T-helper 2 cell treated with Interferon-gamma antibody and Interleukin-4, amounts not matched to agents 5 μg/mL and 100 μg/mL, for 36 hours (primary cell): ENCODE measurements around the gene ROBO1.

ENCODE experiments used
- DNase-seq: peaks from one replicate; pipeline ENCODE4 v3.0.0; 2021; ENCODE audit warnings: low spot score
- H3K27ac Mint-ChIP-seq: one replicate; pipeline ENCODE4 v1.8.0; 2021; ENCODE audit warnings: mild to moderate bottlenecking, mixed read lengths
- H3K27me3 Mint-ChIP-seq: one replicate; pipeline ENCODE4 v1.8.0; 2021; ENCODE audit warnings: low read depth, mixed read lengths
- H3K36me3 Mint-ChIP-seq: one replicate; pipeline ENCODE4 v1.8.0; 2021; ENCODE audit warnings: low read depth, mixed read lengths
- H3K4me1 Mint-ChIP-seq: one replicate; pipeline ENCODE4 v1.8.0; 2021; ENCODE audit warnings: low read depth, mixed read lengths
- H3K4me3 Mint-ChIP-seq: one replicate; pipeline ENCODE4 v1.8.0; 2022; ENCODE audit warnings: mild to moderate bottlenecking, moderate library complexity, mixed read lengths
- H3K9me3 Mint-ChIP-seq: one replicate; pipeline ENCODE4 v1.8.0; 2021; ENCODE audit warnings: mixed read lengths

The ROBO1 gene

DNA sequence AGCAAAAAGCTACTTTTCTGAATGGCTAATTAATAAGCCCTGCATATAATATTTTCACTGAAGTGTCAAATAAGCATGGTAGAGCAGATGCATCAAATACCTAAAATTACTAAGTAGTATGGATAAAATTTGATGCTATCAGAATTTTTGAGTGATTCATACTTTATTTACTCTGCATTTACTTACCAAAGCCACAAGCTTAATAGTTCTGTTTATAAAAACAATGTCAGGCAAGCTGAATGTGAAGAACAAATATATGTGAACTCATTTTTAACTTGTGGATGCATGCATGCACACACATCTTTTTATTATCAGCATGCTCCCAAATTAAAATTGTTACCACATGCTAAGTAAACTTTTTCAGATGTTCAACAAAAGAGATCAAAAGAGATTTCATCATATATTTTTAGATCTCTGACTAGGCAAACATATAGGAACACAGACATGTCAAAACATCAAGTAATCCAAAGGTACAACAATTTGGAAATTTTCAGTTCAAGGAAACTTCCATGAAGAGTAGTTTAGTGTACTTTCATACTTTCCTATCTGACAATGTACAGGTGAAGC is 969.4 kb downstream of the ROBO1 start:
- Mint-ChIP-seq H3K27me3 (no peaks in the 10 kb centered on the region), H3K9me3 (peaks cover 24% of the 10 kb centered on the region), H3K27ac (no peak overlapping the region), H3K4me1 (no peaks in the 10 kb centered on the region), H3K4me3 (no peak overlapping the region), H3K36me3 (no peaks in the 10 kb centered on the region)
- no peak for DNase-seq

GRCh38 chr3:78794431-78794830 is 973.4 kb downstream of the ROBO1 start:
- Mint-ChIP-seq H3K4me3 (no peak overlapping the region), H3K36me3 (no peaks in the 10 kb centered on the region), H3K27ac (no peak overlapping the region), H3K4me1 (no peaks in the 10 kb centered on the region), H3K27me3 (no peaks in the 10 kb centered on the region), H3K9me3 (peaks cover 16% of the 10 kb centered on the region)
- DNase-seq: no peak

DNA sequence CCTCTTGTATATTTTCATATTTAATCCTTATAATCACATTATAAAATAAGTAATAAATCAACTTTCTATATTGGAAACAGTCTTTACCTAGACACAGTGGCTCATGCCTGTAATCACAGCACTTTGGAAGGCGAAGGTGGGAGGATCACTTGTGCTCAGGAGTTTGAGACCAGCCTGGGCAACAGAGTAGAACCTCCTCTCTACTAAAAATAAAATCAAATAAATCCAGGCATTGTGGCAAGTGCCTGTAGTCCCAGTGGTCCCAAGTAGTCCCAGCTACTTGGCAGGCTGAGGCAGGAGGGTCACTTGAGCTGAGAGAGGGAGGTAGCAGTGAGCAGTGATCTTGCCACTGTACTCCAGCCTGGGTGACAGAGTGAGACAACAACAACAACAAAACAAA is 975.1 kb downstream of the ROBO1 start:
- Mint-ChIP-seq H3K27me3 (no peaks in the 10 kb centered on the region), H3K27ac (no peak overlapping the region), H3K4me1 (no peaks in the 10 kb centered on the region), H3K4me3 (no peak overlapping the region), H3K9me3 (peaks cover 19% of the 10 kb centered on the region), H3K36me3 (no peaks in the 10 kb centered on the region)
- DNase-seq: no peak

DNA sequence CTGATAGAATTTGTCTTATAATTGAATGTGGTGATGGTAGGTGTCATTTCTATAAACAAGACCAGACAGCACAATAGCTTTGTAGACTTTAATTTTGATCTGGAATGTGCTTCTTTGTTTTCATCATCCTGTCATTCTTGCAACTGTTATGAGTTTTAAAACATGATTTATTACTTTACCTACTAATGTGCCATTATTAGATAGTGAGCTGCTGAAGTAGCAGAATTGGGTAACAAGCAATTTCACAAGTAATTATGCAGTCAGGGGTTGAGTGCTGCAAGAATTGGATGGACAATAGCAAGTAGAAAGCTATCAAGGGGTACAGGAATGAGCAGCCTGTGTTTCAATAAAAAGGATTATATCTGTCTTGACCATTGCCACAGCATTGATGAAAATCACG is 975.6 kb downstream of the ROBO1 start:
- Mint-ChIP-seq H3K9me3 (peaks cover 18% of the 10 kb centered on the region), H3K4me3 (no peak overlapping the region), H3K36me3 (no peaks in the 10 kb centered on the region), H3K4me1 (no peaks in the 10 kb centered on the region), H3K27ac (no peak overlapping the region), H3K27me3 (no peaks in the 10 kb centered on the region)
- no peak for DNase-seq

DNA sequence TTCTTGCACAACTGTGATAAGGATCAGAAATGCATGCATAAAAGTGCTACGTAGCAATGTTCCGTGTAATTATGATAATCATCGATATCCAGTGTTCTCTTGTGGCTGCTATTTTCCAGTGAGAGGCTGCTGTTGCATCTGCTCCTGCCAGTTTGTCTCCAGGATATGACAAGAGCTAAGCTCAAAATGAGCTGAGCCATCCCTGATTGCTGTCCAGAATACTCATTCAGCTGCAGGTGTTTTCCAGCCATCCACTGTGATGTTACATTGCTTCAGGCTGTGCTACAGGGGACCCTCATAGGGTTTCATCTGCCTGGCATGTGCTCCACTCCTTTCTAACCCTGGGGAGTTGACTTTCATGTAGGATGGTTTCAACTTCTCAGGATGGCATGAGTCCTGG is 976.0 kb downstream of the ROBO1 start:
- H3K4me3 Mint-ChIP-seq: no peak overlapping the region
- H3K27me3 Mint-ChIP-seq: no peaks in the 10 kb centered on the region
- no peaks in the 10 kb centered on the region for H3K4me1 Mint-ChIP-seq
- H3K36me3 Mint-ChIP-seq: no peaks in the 10 kb centered on the region
- no peak overlapping the region for H3K27ac Mint-ChIP-seq
- no peak for DNase-seq
- H3K9me3 Mint-ChIP-seq: peaks cover 13% of the 10 kb centered on the region

- no peak overlapping the region for H3K27ac Mint-ChIP-seq
- no peak for DNase-seq
- peaks cover 10% of the 10 kb centered on the region for H3K9me3 Mint-ChIP-seq
- no peak overlapping the region for H3K4me3 Mint-ChIP-seq
- no peaks in the 10 kb centered on the region for H3K36me3 Mint-ChIP-seq
- no peaks in the 10 kb centered on the region for H3K4me1 Mint-ChIP-seq
- no peaks in the 10 kb centered on the region for H3K27me3 Mint-ChIP-seq
These were observed 979.0 kb downstream of the ROBO1 start for GRCh38 chr3:78788839-78789238.

DNA sequence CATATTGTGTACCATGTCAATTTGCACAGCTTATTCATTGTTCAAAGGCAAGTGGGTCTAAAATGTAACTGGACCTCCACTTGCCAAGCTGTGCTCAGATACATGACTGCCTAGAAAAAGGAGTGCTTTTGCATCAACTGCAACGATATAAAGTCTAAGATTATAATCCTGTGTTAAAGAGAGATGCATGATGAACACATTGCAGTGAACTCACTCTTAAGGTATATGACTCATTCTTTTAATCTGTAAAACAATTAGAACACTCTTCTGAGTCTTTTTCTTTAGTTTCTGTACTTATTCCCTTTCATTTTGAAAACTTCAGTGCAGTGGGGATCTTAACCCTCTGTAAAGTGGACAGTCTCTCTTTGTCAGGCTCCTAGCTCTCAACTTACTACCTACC is 982.8 kb downstream of the ROBO1 start:
- no peaks in the 10 kb centered on the region for H3K27me3 Mint-ChIP-seq
- no peak overlapping the region for H3K4me3 Mint-ChIP-seq
- H3K27ac Mint-ChIP-seq: no peak overlapping the region
- H3K9me3 Mint-ChIP-seq: peaks cover 11% of the 10 kb centered on the region
- H3K36me3 Mint-ChIP-seq: no peaks in the 10 kb centered on the region
- DNase-seq: no peak
- no peaks in the 10 kb centered on the region for H3K4me1 Mint-ChIP-seq

DNA sequence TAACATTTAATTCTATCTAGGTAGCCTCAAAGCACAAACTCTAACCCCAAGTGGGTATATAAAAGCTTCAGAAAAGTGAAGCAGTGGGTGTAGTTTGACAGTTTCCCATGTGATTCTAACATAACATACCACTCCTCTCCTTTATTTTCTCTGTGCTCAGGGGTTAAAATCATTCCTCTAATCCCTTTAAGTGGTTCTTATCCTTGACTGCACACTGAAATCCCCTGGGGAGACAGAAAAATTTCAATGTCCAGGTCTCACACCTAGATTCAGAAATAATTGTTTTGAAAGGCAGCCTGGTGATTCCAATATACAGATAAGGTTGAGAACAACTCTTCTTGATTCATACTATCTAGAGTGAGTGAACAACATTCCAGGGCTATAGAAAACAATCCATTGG is 986.4 kb downstream of the ROBO1 start:
- H3K27me3 Mint-ChIP-seq: no peaks in the 10 kb centered on the region
- no peaks in the 10 kb centered on the region for H3K36me3 Mint-ChIP-seq
- no peak for DNase-seq
- H3K27ac Mint-ChIP-seq: no peak overlapping the region
- H3K4me1 Mint-ChIP-seq: no peaks in the 10 kb centered on the region
- H3K4me3 Mint-ChIP-seq: no peak overlapping the region
- peaks cover 23% of the 10 kb centered on the region for H3K9me3 Mint-ChIP-seq

DNA sequence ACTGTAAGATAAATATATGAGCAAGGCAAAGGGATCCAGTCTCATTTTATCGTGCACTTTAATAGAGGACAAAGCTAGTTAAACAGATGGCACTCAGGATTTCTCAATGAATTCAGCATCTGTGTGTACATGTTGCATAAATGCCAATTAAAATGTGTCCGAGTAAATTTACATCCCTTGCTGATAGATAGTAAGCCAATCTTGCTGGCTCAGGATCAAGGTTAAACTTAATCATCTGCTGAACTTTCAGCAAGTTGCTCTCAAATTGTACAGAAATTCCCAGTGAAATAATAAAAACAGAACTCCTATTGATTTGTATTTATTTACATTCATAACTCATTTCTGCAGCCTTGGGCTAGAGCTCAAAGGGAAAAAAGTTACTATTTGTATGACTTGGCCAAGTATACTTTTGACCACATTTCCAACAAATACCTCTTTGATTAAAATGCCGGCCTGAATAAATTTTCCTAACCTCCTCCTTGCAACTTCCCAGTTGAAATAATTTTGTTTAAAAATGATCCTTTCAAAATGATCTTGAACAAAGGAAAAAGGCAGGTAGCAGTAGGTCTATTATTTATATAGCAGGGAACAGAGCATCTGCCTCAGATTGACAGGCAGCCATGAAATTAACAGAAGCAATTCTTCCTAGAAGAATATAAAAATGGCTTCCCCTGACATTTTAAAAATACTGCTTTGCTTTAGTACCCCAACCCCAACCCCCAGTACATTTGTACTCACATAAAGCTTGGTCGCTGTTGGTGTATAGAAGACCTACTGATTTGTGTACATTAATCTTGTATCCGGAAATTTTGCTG is 1001.9 kb downstream of the ROBO1 start:
- no peak for DNase-seq
- H3K36me3 Mint-ChIP-seq: no peaks in the 10 kb centered on the region
- no peaks in the 10 kb centered on the region for H3K27me3 Mint-ChIP-seq
- no peaks in the 10 kb centered on the region for H3K4me1 Mint-ChIP-seq
- H3K4me3 Mint-ChIP-seq: no peak overlapping the region
- H3K9me3 Mint-ChIP-seq: peaks cover 14% of the 10 kb centered on the region
- no peak overlapping the region for H3K27ac Mint-ChIP-seq

GRCh38 chr3:78764634-78765033 is 1003.2 kb downstream of the ROBO1 start:
- Mint-ChIP-seq H3K27ac (no peak overlapping the region), H3K4me3 (no peak overlapping the region), H3K9me3 (peaks cover 7% of the 10 kb centered on the region), H3K27me3 (no peaks in the 10 kb centered on the region), H3K4me1 (no peaks in the 10 kb centered on the region), H3K36me3 (no peaks in the 10 kb centered on the region)
- no peak for DNase-seq

DNA sequence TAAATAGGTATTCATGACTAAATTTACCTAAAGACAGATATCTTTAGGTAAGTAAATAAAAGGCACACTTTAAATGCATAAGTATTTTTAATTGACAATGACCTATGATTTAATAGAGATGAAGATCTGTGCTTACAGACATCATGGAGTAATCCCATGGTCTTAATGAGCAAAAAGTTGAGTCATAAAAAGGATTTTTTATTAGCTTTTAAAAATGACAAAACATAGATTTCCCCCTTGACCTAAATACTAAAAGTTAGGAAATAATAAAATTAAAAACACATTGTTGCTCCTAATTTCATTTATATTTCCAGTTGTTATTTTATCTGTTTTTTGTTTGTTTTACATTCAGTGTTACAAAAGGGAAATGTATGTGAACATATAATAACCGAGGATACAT is 1005.7 kb downstream of the ROBO1 start:
- Mint-ChIP-seq H3K36me3 (no peaks in the 10 kb centered on the region), H3K27me3 (no peaks in the 10 kb centered on the region), H3K27ac (no peak overlapping the region), H3K9me3 (peaks cover 6% of the 10 kb centered on the region), H3K4me1 (no peaks in the 10 kb centered on the region), H3K4me3 (no peak overlapping the region)
- no peak for DNase-seq

- H3K9me3 Mint-ChIP-seq: peaks cover 6% of the 10 kb centered on the region
- H3K4me3 Mint-ChIP-seq: no peak overlapping the region
- no peaks in the 10 kb centered on the region for H3K4me1 Mint-ChIP-seq
- no peak for DNase-seq
- no peak overlapping the region for H3K27ac Mint-ChIP-seq
- H3K36me3 Mint-ChIP-seq: no peaks in the 10 kb centered on the region
- no peaks in the 10 kb centered on the region for H3K27me3 Mint-ChIP-seq
These were observed 1006.7 kb downstream of the ROBO1 start for GRCh38 chr3:78761126-78761525.

- no peak for DNase-seq
- H3K36me3 Mint-ChIP-seq: no peaks in the 10 kb centered on the region
- H3K27ac Mint-ChIP-seq: no peak overlapping the region
- no peaks in the 10 kb centered on the region for H3K27me3 Mint-ChIP-seq
- H3K4me1 Mint-ChIP-seq: no peaks in the 10 kb centered on the region
- no peak overlapping the region for H3K4me3 Mint-ChIP-seq
- peaks cover 11% of the 10 kb centered on the region for H3K9me3 Mint-ChIP-seq
These were observed 1010.1 kb downstream of the ROBO1 start for GRCh38 chr3:78757731-78758130.

- Mint-ChIP-seq H3K36me3 (no peaks in the 10 kb centered on the region), H3K27ac (no peak overlapping the region), H3K4me3 (no peak overlapping the region), H3K4me1 (no peaks in the 10 kb centered on the region), H3K9me3 (peaks cover 9% of the 10 kb centered on the region), H3K27me3 (no peaks in the 10 kb centered on the region)
- no peak for DNase-seq
These were observed 1013.6 kb downstream of the ROBO1 start for GRCh38 chr3:78754066-78754743.
